Neural progenitor cell (in vitro differentiated cells): ENCODE measurements around the gene SYNGR2. TPM values are rescaled to one million over a fixed set of nuclear protein-coding genes. Genes with fewer than 3 reads are reported as not detected.

Source experiments
- DNase-seq: peaks from one replicate; pipeline ENCODE4 v3.0.0-alpha.2; 2016; ENCODE audit warnings: low spot score
- H2AFZ ChIP-seq: fragments of 200-600 bp; sonication (generic); replicated peaks from 2 replicates; pipeline ENCODE4 v1.6.1; 2016; ENCODE audit warnings: antibody characterized with exemption
- H3F3A ChIP-seq: fragments of 200-600 bp; sonication (generic); 2 replicates; pipeline ENCODE4 v1.6.1; 2016; ENCODE audit warnings: antibody characterized with exemption, low read depth
- H3K27ac ChIP-seq: fragments of 200-600 bp; sonication (generic); 2 replicates; pipeline ENCODE4 v1.5.1; 2016; ENCODE audit warnings: mild to moderate bottlenecking
- H3K27me3 ChIP-seq: fragments of 200-600 bp; sonication (generic); 2 replicates; pipeline ENCODE4 v1.6.1; 2016; ENCODE audit warnings: mild to moderate bottlenecking, moderate library complexity
- H3K36me3 ChIP-seq: fragments of 200-600 bp; sonication (generic); 2 replicates; pipeline ENCODE4 v1.5.1; 2016
- H3K4me1 ChIP-seq: fragments of 200-600 bp; sonication (generic); 2 replicates; pipeline ENCODE4 v1.6.1; 2016; ENCODE audit warnings: mixed run types
- H3K4me2 ChIP-seq: fragments of 200-600 bp; sonication (generic); 2 replicates; pipeline ENCODE4 v1.6.1; 2016
- H3K4me3 ChIP-seq: fragments of 200-600 bp; sonication (generic); 2 replicates; pipeline ENCODE4 v1.5.1; 2016
- H3K79me2 ChIP-seq: fragments of 200-600 bp; sonication (generic); 2 replicates; pipeline ENCODE4 v1.6.1; 2016; ENCODE audit warnings: low read depth
- H3K9ac ChIP-seq: fragments of 200-600 bp; sonication (generic); 2 replicates; pipeline ENCODE4 v1.6.1; 2016
- H3K9me3 ChIP-seq: fragments of 200-600 bp; sonication (generic); 2 replicates; pipeline ENCODE4 v1.5.1; 2016; ENCODE audit warnings: low read depth
- H4K20me1 ChIP-seq: fragments of 200-600 bp; sonication (generic); 2 replicates; pipeline ENCODE4 v1.6.1; 2016; ENCODE audit warnings: low read depth
- H3K27ac Mint-ChIP-seq: 3 replicates; pipeline ENCODE4 v1.8.0; 2021; ENCODE audit warnings: mixed read lengths
- H3K27me3 Mint-ChIP-seq: 2 replicates; pipeline ENCODE4 v1.8.0; 2022; ENCODE audit warnings: low read depth, mild to moderate bottlenecking, inconsistent platforms, moderate library complexity, mixed read lengths; ENCODE audit not compliant: insufficient read depth
- H3K36me3 Mint-ChIP-seq: 3 replicates; pipeline ENCODE4 v1.8.0; 2021; ENCODE audit warnings: mixed read lengths
- H3K4me1 Mint-ChIP-seq: 3 replicates; pipeline ENCODE4 v1.8.0; 2021; ENCODE audit warnings: mixed read lengths
- H3K4me3 Mint-ChIP-seq: 3 replicates; pipeline ENCODE4 v1.8.0; 2021; ENCODE audit warnings: mild to moderate bottlenecking, moderate library complexity, mixed read lengths
- H3K9me3 Mint-ChIP-seq: 3 replicates; pipeline ENCODE4 v1.8.0; 2020; ENCODE audit warnings: mixed read lengths
- CTCF ChIP-seq: fragments of 200-600 bp; sonication (generic); IDR thresholded peaks from 2 replicates; pipeline ENCODE4 v1.5.1; 2017; ENCODE audit warnings: antibody characterized with exemption, mild to moderate bottlenecking
- EZH2 ChIP-seq: fragments of 200-600 bp; sonication (generic); IDR thresholded peaks from 2 replicates; pipeline ENCODE4 v1.6.1; 2017; ENCODE audit warnings: antibody characterized with exemption, mild to moderate bottlenecking, moderate library complexity
- EZH2phosphoT487 ChIP-seq: fragments of 200-600 bp; sonication (generic); IDR thresholded peaks from 2 replicates; pipeline ENCODE4 v1.6.1; 2017; ENCODE audit warnings: antibody characterized with exemption
- total RNA-seq: library from RNA; depleted of rRNA; stranded (reverse); fragments of >200 nt; gene quantifications from 2 replicates; pipeline ENCODE4 v1.2.3, GENCODE V29; 2015; ENCODE audit warnings: low replicate concordance

Gene SYNGR2
- total RNA-seq, 1 donor from 2014 or later = 6.2 TPM

GRCh38 chr17:78205124-78205775, 36.9 kb downstream of the SYNGR2 start:
- Histone ChIP-seq H3K9ac (no peak overlapping the region), H3K36me3 (no peaks in the 10 kb centered on the region), H4K20me1 (no peaks in the 10 kb centered on the region), H3K27me3 (no peaks in the 10 kb centered on the region), H3K79me2 (no peaks in the 10 kb centered on the region), H3F3A (no peaks in the 10 kb centered on the region), H3K4me3 (no peak overlapping the region), H3K27ac (no peak overlapping the region), H3K4me1 (no peaks in the 10 kb centered on the region), H3K9me3 (no peaks in the 10 kb centered on the region), H3K4me2 (no peak overlapping the region), H2AFZ (no peak overlapping the region)
- Mint-ChIP-seq H3K4me3 (no peak overlapping the region), H3K9me3 (no peaks in the 10 kb centered on the region), H3K36me3 (peaks cover 4% of the 10 kb centered on the region), H3K27ac (no peak overlapping the region), H3K27me3 (peaks cover 2% of the 10 kb centered on the region), H3K4me1 (no peaks in the 10 kb centered on the region)
- no peak for TF ChIP-seq EZH2phosphoT487
- TF ChIP-seq CTCF = no peak
- no peak for TF ChIP-seq EZH2
- no peak for DNase-seq

- Histone ChIP-seq H2AFZ (no peak overlapping the region), H3K9ac (no peak overlapping the region), H3K27ac (no peak overlapping the region), H3K27me3 (no peaks in the 10 kb centered on the region), H3K79me2 (no peaks in the 10 kb centered on the region), H3K9me3 (no peaks in the 10 kb centered on the region), H3K4me2 (no peak overlapping the region), H3K4me1 (no peaks in the 10 kb centered on the region), H3K36me3 (no peaks in the 10 kb centered on the region), H3K4me3 (no peak overlapping the region), H4K20me1 (no peaks in the 10 kb centered on the region), H3F3A (no peaks in the 10 kb centered on the region)
- Mint-ChIP-seq H3K27me3 (peaks cover 2% of the 10 kb centered on the region), H3K4me1 (no peaks in the 10 kb centered on the region), H3K9me3 (no peaks in the 10 kb centered on the region), H3K4me3 (no peak overlapping the region), H3K36me3 (peaks cover 4% of the 10 kb centered on the region), H3K27ac (no peak overlapping the region)
- DNase-seq = no peak
- TF ChIP-seq EZH2 (no peak), CTCF (no peak), EZH2phosphoT487 (no peak)
Observed at GRCh38 chr17:78206298-78206697, 37.9 kb downstream of the SYNGR2 start.

- H3K9me3 Mint-ChIP-seq = no peaks in the 10 kb centered on the region
- H3K4me2 ChIP-seq = no peak overlapping the region
- H3K36me3 Mint-ChIP-seq = peaks cover 4% of the 10 kb centered on the region
- no peak overlapping the region for H3K4me3 Mint-ChIP-seq
- H4K20me1 ChIP-seq = no peaks in the 10 kb centered on the region
- no peak overlapping the region for H3K27ac Mint-ChIP-seq
- H3K9me3 ChIP-seq = no peaks in the 10 kb centered on the region
- no peaks in the 10 kb centered on the region for H3K79me2 ChIP-seq
- H3K27me3 Mint-ChIP-seq = peaks cover 5% of the 10 kb centered on the region
- H3K4me1 ChIP-seq = no peaks in the 10 kb centered on the region
- no peak overlapping the region for H3K9ac ChIP-seq
- H2AFZ ChIP-seq = no peak overlapping the region
- H3K4me1 Mint-ChIP-seq = no peaks in the 10 kb centered on the region
- H3F3A ChIP-seq = no peaks in the 10 kb centered on the region
- H3K36me3 ChIP-seq = no peaks in the 10 kb centered on the region
- no peak overlapping the region for H3K27ac ChIP-seq
- no peak for DNase-seq
- no peak for TF ChIP-seq CTCF
- TF ChIP-seq EZH2 = no peak
- no peak for TF ChIP-seq EZH2phosphoT487
- H3K4me3 ChIP-seq = no peak overlapping the region
- no peaks in the 10 kb centered on the region for H3K27me3 ChIP-seq
Observed at GRCh38 chr17:78208486-78208885, 40.1 kb downstream of the SYNGR2 start.
